Measurements from ENCODE around the gene NME7.
A peak's percentile ranks its signal among the peaks of the same experiment; 100 is the strongest.
"Not testable (repeated sequence)": the region's sequence is repeated elsewhere in the genome, so short reads cannot be mapped to it uniquely, and the experiment has no call there.

Gene NME7

GRCh38 chr1:169340882-169341281, 26.7 kb downstream of the NME7 start:
- DNase-seq, result no peak

- DNase-seq, result no peak
Observed at GRCh38 chr1:169339773-169340172, 27.8 kb downstream of the NME7 start.

- DNase-seq, result no peak
Observed at GRCh38 chr1:169338617-169339016, 29.0 kb downstream of the NME7 start.

GRCh38 chr1:169336947-169337715, 30.5 kb downstream of the NME7 start:
- not testable (repeated sequence) for DNase-seq

GRCh38 chr1:169334727-169335126, 32.9 kb downstream of the NME7 start:
- not testable (repeated sequence) for DNase-seq

GRCh38 chr1:169330927-169331326, 36.7 kb downstream of the NME7 start:
- DNase-seq, result no peak

- no peak for DNase-seq
Observed at GRCh38 chr1:169329383-169329782, 38.2 kb downstream of the NME7 start.

- no peak for DNase-seq
Observed at GRCh38 chr1:169327875-169328274, 39.7 kb downstream of the NME7 start.

- DNase-seq, result no peak
Observed at GRCh38 chr1:169326956-169327268, 40.7 kb downstream of the NME7 start.

GRCh38 chr1:169326261-169326955, 41.2 kb downstream of the NME7 start:
- DNase-seq, result no peak

- no peak for DNase-seq
Observed at GRCh38 chr1:169325117-169325516, 42.5 kb downstream of the NME7 start.

- DNase-seq, result no peak
Observed at GRCh38 chr1:169322138-169322537, 45.5 kb downstream of the NME7 start.

- no peak for DNase-seq
Observed at GRCh38 chr1:169321539-169321938, 46.1 kb downstream of the NME7 start.

- no peak for DNase-seq
Observed at GRCh38 chr1:169318536-169319244, 48.9 kb downstream of the NME7 start.

- no peak for DNase-seq
Observed at GRCh38 chr1:169316556-169316955, 51.0 kb downstream of the NME7 start.

GRCh38 chr1:169312084-169312954, 55.3 kb downstream of the NME7 start:
- DNase-seq, result peak; percentile 27

- no peak for DNase-seq
Observed at GRCh38 chr1:169309178-169310166, 58.1 kb downstream of the NME7 start.

GRCh38 chr1:169308313-169309039, 59.1 kb downstream of the NME7 start:
- DNase-seq, result no peak

- no peak for DNase-seq
Observed at GRCh38 chr1:169307176-169307575, 60.4 kb downstream of the NME7 start.

- DNase-seq, result no peak
Observed at GRCh38 chr1:169305948-169306347, 61.6 kb downstream of the NME7 start.

- DNase-seq, result no peak
Observed at GRCh38 chr1:169305356-169305755, 62.2 kb downstream of the NME7 start.

All from CD4-positive, alpha-beta T cell treated with Interleukin-6 for 4 hours (primary cell).